Gastroesophageal sphincter (tissue), 4 donors: ENCODE results near the gene PSMA8. TPM values are rescaled to one million over a fixed set of nuclear protein-coding genes. Genes with fewer than 3 reads are reported as not detected.
A peak's percentile ranks its signal among the peaks of the same experiment; 100 is the strongest.

ENCODE experiments used
- ATAC-seq: fragments of 150-250 bp; one replicate; pipeline ENCODE4 v1.9.1; 2016; ENCODE audit warnings: mild to moderate bottlenecking, moderate library complexity
- H3K27ac ChIP-seq, 4 donors: fragments of 200-600 bp; sonication (generic) in 3 of 4; 1 replicate in 3 of 4; 2 replicates in 1 of 4; pipeline ENCODE4 v1.5.1; 2016 to 2019
- H3K27me3 ChIP-seq: fragments of 200-600 bp; sonication (generic); one replicate; pipeline ENCODE4 v1.5.1; 2019
- H3K36me3 ChIP-seq, 2 donors: fragments of 200-600 bp; sonication (generic); one replicate each; pipeline ENCODE4 v1.5.1; 2019; ENCODE audit warnings: control low read depth in 1 of 2
- H3K4me1 ChIP-seq, 3 donors: fragments of 200-600 bp; sonication (generic); 1 replicate in 2 of 3; 2 replicates in 1 of 3; pipeline ENCODE4 v1.5.1; 2016 to 2019; ENCODE audit warnings: control low read depth in 2 of 3
- H3K4me3 ChIP-seq, 2 donors: fragments of 200-600 bp; sonication (generic); one replicate each; pipeline ENCODE4 v1.5.1; 2019; ENCODE audit warnings: mild to moderate bottlenecking in 1 of 2, moderate library complexity in 1 of 2
- H3K9me3 ChIP-seq, 3 donors: fragments of 200-600 bp; sonication (generic); one replicate each; pipeline ENCODE4 v1.5.1; 2017 to 2019; ENCODE audit warnings: control low read depth in 2 of 3
- CTCF ChIP-seq, 4 experiments: fragments of 200-600 bp in 2 of 4; fragments of 450-650 bp in 2 of 4; sonication (generic) in 1 of 4; IDR thresholded peaks; one replicate each; pipeline ENCODE4 v1.5.1; 2017 to 2019; ENCODE audit warnings: antibody characterized with exemption in 4 of 4, mild to moderate bottlenecking in 2 of 4, moderate library complexity in 2 of 4
- EP300 ChIP-seq: sonication (generic); formaldehyde crosslinking; IDR thresholded peaks from one replicate; pipeline ENCODE4 v1.6.1; 2017; ENCODE audit warnings: antibody characterized with exemption, mild to moderate bottlenecking
- POLR2A ChIP-seq, 2 donors: fragments of 450-650 bp; IDR thresholded peaks; one replicate each; pipeline ENCODE4 v1.6.1; 2017; ENCODE audit warnings: antibody characterized with exemption in 2 of 2, mild to moderate bottlenecking in 2 of 2, moderate library complexity in 1 of 2
- POLR2AphosphoS5 ChIP-seq: sonication (generic); formaldehyde crosslinking; IDR thresholded peaks from one replicate; pipeline ENCODE4 v1.6.1; 2017; ENCODE audit warnings: antibody characterized with exemption
- WGBS, 2 donors: methylation state at CpG; one replicate each; pipeline ENCODE4 v1.1.5; 2018; ENCODE audit warnings: low coverage in 1 of 2; 5-methylcytosine and 5-hydroxymethylcytosine counted together
- total RNA-seq, 4 donors: library from RNA; depleted of rRNA; stranded (reverse); fragments of >200 nt; gene quantifications; one replicate each; pipeline ENCODE4 v1.1.0, GENCODE V29; 2016

The PSMA8 gene
- total RNA-seq, 4 donors from 2014 or later = not detected

- H3K9me3 ChIP-seq = no peaks in the 10 kb centered on the region
- H3K36me3 ChIP-seq = peaks cover 0 to 17% of the 10 kb centered on the region in 2 donors
- 2% methylated on average over 11 of the region's 89 CpGs; no CpG with 5 or more reads in 1 of the 2 donors for WGBS, 2 donors
- peak; percentile 95 for ATAC-seq
- no peaks in the 10 kb centered on the region for H3K27me3 ChIP-seq
- H3K4me1 ChIP-seq = peaks cover 0 to 39% (median 3%) of the 10 kb centered on the region in 3 donors
- H3K4me3 ChIP-seq = peak within 1 kb of the TSS; percentile 87 to 96
- H3K27ac ChIP-seq = peak within 1 kb of the TSS; percentile 85 to 99 (median 95)
- TF ChIP-seq CTCF (IDR thresholded peaks at IDR 0.05) = peak in 3 of 4 experiments; percentile 25 to 34 (median 26)
- no peak for TF ChIP-seq EP300
- peak; percentile 56 for TF ChIP-seq POLR2AphosphoS5
- peak in 1 of 2 donors; percentile 48 for TF ChIP-seq POLR2A (IDR thresholded peaks at IDR 0.05)
Observed at GRCh38 chr18:26090130-26091046, 43.3 kb upstream of the PSMA8 start, which contains the start of gene SS18. TSS of gene SS18 (minus strand) at chr18:26090613. CDS start at chr18:26090569, 44 bp downstream.

DNA sequence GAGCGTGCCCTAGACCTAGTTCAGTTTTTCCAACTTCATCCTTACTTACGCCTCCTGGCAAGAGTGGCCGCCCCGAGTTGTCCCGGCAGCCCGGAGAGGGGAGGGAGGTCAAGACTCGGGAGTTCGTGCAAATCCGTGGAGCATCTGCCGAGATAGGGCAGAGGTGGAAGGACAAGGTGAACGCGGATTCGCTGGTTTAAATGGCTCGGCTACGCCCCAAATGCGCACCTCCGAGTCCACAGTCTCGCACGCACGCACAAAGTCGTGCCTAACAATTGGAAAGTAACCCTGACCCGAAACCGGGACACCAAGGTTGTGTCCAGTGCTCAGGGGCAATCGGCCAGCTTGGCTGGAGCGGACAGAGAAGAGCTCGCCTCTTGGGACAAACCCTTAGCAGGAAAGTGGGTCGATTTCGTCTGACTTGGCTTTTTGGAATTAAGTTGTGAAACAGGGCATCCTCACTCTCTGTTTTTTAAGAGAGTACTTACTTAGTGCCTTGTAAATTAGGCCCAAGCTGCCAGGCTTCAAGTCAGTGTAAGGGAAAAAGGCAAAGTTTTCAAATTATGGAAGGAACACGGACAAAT lies 42.5 kb upstream of the PSMA8 start:
- Histone ChIP-seq H3K9me3 (no peaks in the 10 kb centered on the region), H3K36me3 (peaks cover 0 to 10% of the 10 kb centered on the region in 2 donors), H3K4me1 (peaks cover 0 to 39% (median 3%) of the 10 kb centered on the region in 3 donors), H3K27me3 (no peaks in the 10 kb centered on the region), H3K4me3 (peak overlapping the region; percentile 87 to 96), H3K27ac (peak overlapping the region; percentile 85 to 99 (median 95))
- peak; percentile 39 for ATAC-seq
- TF ChIP-seq EP300 = no peak
- TF ChIP-seq POLR2AphosphoS5 = peak; percentile 5
- 0 to 5% methylated on average over 3 to 8 of the region's 29 CpGs for WGBS, 2 donors

DNA sequence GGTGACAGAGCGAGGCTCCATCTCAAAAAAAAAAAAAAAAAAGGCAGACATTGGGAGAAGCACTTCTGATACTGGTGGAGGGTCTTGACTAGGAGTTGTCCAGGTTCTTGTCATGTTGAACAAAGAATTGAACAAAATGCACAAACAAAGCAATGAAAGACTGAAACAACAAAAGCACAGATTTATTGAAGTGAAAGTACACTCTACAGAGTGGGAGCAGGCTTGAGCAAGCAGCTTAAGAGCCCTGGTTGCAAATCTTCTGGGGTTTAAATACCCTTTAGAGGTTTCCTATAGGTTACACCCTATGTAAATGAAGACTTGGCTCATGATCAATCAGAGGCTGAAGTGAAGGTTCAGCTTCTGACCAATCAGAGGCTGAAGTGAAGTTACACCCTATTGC lies 36.8 kb upstream of the PSMA8 start:
- TF ChIP-seq EP300 = no peak

DNA sequence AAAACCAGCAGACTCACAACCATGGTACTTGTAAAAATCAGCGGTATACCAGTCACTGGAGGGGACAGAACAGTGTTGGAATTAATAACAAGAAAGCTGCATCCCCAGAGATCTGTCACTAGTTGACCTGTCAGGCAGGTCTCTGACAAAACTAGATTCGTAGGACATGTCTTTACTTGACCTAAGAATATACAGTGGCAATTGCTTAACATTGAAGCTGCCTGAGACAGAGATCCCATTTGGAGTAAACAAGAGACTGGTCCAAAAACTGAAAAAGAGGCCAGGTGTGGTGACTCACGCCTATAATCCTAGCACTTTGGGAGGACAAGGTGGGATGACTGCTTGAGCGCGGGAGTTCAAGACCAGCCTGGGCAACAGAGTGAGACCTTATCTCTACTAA lies 36.1 kb upstream of the PSMA8 start:
- TF ChIP-seq POLR2A (IDR thresholded peaks at IDR 0.05) (no peak), CTCF (IDR thresholded peaks at IDR 0.05) (no peak), POLR2AphosphoS5 (no peak), EP300 (no peak)
- H3K27me3 ChIP-seq = no peaks in the 10 kb centered on the region
- no peaks in the 10 kb centered on the region for H3K4me1 ChIP-seq
- no peak overlapping the region for H3K27ac ChIP-seq
- no peaks in the 10 kb centered on the region for H3K9me3 ChIP-seq
- no peak for ATAC-seq
- H3K4me3 ChIP-seq = no peak overlapping the region
- 84 to 97% methylated on average over 4 to 5 of the region's 5 CpGs for WGBS, 2 donors
- no peaks in the 10 kb centered on the region for H3K36me3 ChIP-seq

More for the DNA sequence above, 36.8 kb upstream of the PSMA8 start:
- no peak for ATAC-seq
- 100% methylated on average over 1 of the region's 1 CpG; no CpG with 5 or more reads in 1 of the 2 donors for WGBS, 2 donors
- Histone ChIP-seq H3K27ac (no peak overlapping the region), H3K4me3 (no peak overlapping the region), H3K36me3 (no peaks in the 10 kb centered on the region), H3K4me1 (no peaks in the 10 kb centered on the region), H3K9me3 (no peaks in the 10 kb centered on the region), H3K27me3 (no peaks in the 10 kb centered on the region)

DNA sequence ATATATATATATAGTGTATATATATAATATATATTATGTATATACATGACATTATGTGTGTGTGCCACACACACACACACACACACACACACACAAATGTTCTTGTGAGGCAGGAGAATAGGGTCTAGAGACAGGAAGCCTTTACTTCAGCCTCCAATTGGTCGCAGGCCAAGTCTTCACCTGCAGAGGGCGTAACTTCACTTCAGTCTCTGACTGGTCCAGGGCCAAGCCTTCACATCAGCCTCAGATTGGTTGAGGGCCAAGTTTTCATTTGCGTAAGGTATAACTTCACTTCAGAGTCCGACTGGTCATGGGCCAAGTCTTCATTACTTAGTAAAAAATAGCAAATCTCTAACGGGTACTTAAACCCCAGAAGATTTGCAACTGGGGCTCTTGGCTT lies 30.1 kb upstream of the PSMA8 start:
- Histone ChIP-seq H3K4me3 (no peak overlapping the region), H3K4me1 (no peaks in the 10 kb centered on the region), H3K27ac (no peak overlapping the region), H3K36me3 (no peaks in the 10 kb centered on the region), H3K9me3 (no peaks in the 10 kb centered on the region), H3K27me3 (no peaks in the 10 kb centered on the region)
- no peak for ATAC-seq
- 39 to 54% methylated on average over 2 to 3 of the region's 5 CpGs for WGBS, 2 donors
- TF ChIP-seq CTCF (IDR thresholded peaks at IDR 0.05) = no peak
- TF ChIP-seq EP300 = no peak
